Fibroblast of pulmonary artery (primary cell): ENCODE results near the gene OSTM1.
"Not testable (repeated sequence)": the region's sequence is repeated elsewhere in the genome, so short reads cannot be mapped to it uniquely, and the experiment has no call there.

Experiments
- DNase-seq: peaks from one replicate; pipeline ENCODE4 v3.0.0-alpha.2; 2010; ENCODE audit warnings: low read depth
- H3K4me3 ChIP-seq: replicated peaks from 2 replicates; pipeline ENCODE4 v1.5.1; 2011; ENCODE audit warnings: low read depth, mild to moderate bottlenecking, control low read depth, low read length, moderate library complexity
- CTCF ChIP-seq: IDR thresholded peaks from 2 replicates; pipeline ENCODE4 v1.5.1; 2011; ENCODE audit warnings: mild to moderate bottlenecking, control low read depth, low read length, inconsistent platforms; ENCODE audit errors: missing control alignments

OSTM1 gene

GRCh38 chr6:108009894-108010293 is 64.6 kb downstream of the OSTM1 start:
- no peak for DNase-seq
- no peak for TF ChIP-seq CTCF

GRCh38 chr6:108009258-108009657 is 65.3 kb downstream of the OSTM1 start:
- DNase-seq, H3K4me3 ChIP-seq: not testable (repeated sequence)

More at GRCh38 chr6:108009894-108010293, 64.6 kb downstream of the OSTM1 start:
- no peak overlapping the region for H3K4me3 ChIP-seq

GRCh38 chr6:108008363-108008762 is 66.2 kb downstream of the OSTM1 start:
- H3K4me3 ChIP-seq = no peak overlapping the region
- TF ChIP-seq CTCF = no peak
- no peak for DNase-seq

- DNase-seq = no peak
- H3K4me3 ChIP-seq = no peak overlapping the region
- TF ChIP-seq CTCF = no peak
Measured at GRCh38 chr6:108005961-108006360, 68.6 kb downstream of the OSTM1 start.

GRCh38 chr6:108004861-108005260 is 69.7 kb downstream of the OSTM1 start:
- H3K4me3 ChIP-seq = no peak overlapping the region
- DNase-seq = no peak
- TF ChIP-seq CTCF = no peak

- no peak overlapping the region for H3K4me3 ChIP-seq
- DNase-seq = no peak
- no peak for TF ChIP-seq CTCF
Measured at GRCh38 chr6:108002365-108003221, 71.9 kb downstream of the OSTM1 start.

- TF ChIP-seq CTCF = no peak
- DNase-seq = no peak
- H3K4me3 ChIP-seq = no peak overlapping the region
Measured at GRCh38 chr6:108001696-108002231, 72.8 kb downstream of the OSTM1 start.

- H3K4me3 ChIP-seq, DNase-seq: not testable (repeated sequence)
Measured at GRCh38 chr6:108000259-108000658, 74.3 kb downstream of the OSTM1 start.
